A549 (cell line): ENCODE measurements around the gene SLC22A16. TPM values are rescaled to one million over a fixed set of nuclear protein-coding genes. Genes with fewer than 3 reads are reported as not detected.

Source experiments
- ATAC-seq, 2 experiments: fragments of 200-7000 bp in 1 of 2; fragments of >200 bp in 1 of 2; cut with Nextera tagmentation in 1 of 2; cut with Tn5 transposase in 1 of 2; 3 replicates each; pipeline versions ENCODE4 v1.8.0 to v1.9.1; 2018 to 2020; ENCODE audit warnings: mild to moderate bottlenecking in 1 of 2, moderate library complexity in 1 of 2
- CTCF ChIA-PET: fragments of 300-600 bp; sonication (Branson Sonifier 250); formaldehyde crosslinking; extraction: SDS; loops from one replicate; lab custom pipeline; 2021; ENCODE audit warnings: antibody characterized with exemption, inconsistent platforms; lab: Yijun Ruan, JAX
- POLR2A ChIA-PET: fragments of 350-600 bp; formaldehyde crosslinking; extraction: SDS; loops from one replicate; lab custom pipeline; 2021; ENCODE audit warnings: antibody characterized with exemption, inconsistent platforms; lab: Yijun Ruan, JAX
- DNase-seq, 2 experiments: peaks; one replicate each; pipeline versions ENCODE4 v3.0.0 to v3.0.0-alpha.2; 2011 to 2016; ENCODE audit warnings: low read depth in 1 of 2, low spot score in 1 of 2
- FAIRE-seq: peaks from 2 replicates; lab custom pipeline; 2011; peaks lifted over from hg19 to GRCh38; lab: Jason Lieb, UNC
- H3K27ac ChIP-seq, 2 experiments: fragments of >200 bp; sonication (Bioruptor Twin); formaldehyde crosslinking; 3 replicates each; pipeline ENCODE4 v1.5.1; 2016 to 2017
- H3K4me1 ChIP-seq: fragments of >200 bp; sonication (Bioruptor Twin); formaldehyde crosslinking; 3 replicates; pipeline ENCODE4 v1.6.1; 2016
- H3K4me2 ChIP-seq: fragments of >200 bp; sonication (Bioruptor Twin); formaldehyde crosslinking; 3 replicates; pipeline ENCODE4 v1.6.1; 2016
- H3K4me3 ChIP-seq: fragments of >200 bp; sonication (Bioruptor Twin); formaldehyde crosslinking; 3 replicates; pipeline ENCODE4 v1.5.1; 2016
- H3K9me3 ChIP-seq: fragments of >200 bp; sonication (Bioruptor Twin); formaldehyde crosslinking; 3 replicates; pipeline ENCODE4 v1.6.1; 2016
- ATOH8 ChIP-seq: fragments of 250-450 bp; sonication (Bioruptor Pico); IDR thresholded peaks from 2 replicates; pipeline ENCODE4 v1.5.0; 2020; ENCODE audit warnings: low read depth, mild to moderate bottlenecking, moderate library complexity
- BCL3 ChIP-seq: fragments of >200 bp; sonication (Bioruptor Twin); formaldehyde crosslinking; IDR thresholded peaks from 3 replicates; pipeline ENCODE4 v1.6.1; 2016
- BHLHE40 ChIP-seq: IDR thresholded peaks from 2 replicates; pipeline ENCODE4 v1.6.1; 2012; ENCODE audit warnings: low read depth, low read length, inconsistent platforms
- CEBPB ChIP-seq, 2 experiments: fragments of >200 bp in 1 of 2; sonication (Bioruptor Twin) in 1 of 2; formaldehyde crosslinking in 1 of 2; IDR thresholded peaks; 2 replicates each; pipeline ENCODE4 v1.6.1; 2012 to 2016
- CHD2 ChIP-seq: fragments of 150-350 bp; IDR thresholded peaks from 2 replicates; pipeline ENCODE4 v1.6.1; 2014; ENCODE audit warnings: low read length; ENCODE audit not compliant: partially characterized antibody
- EHMT2 ChIP-seq: fragments of 200-600 bp; sonication (generic); IDR thresholded peaks from 2 replicates; pipeline ENCODE4 v1.6.1; 2016; ENCODE audit warnings: antibody characterized with exemption, low read depth, mild to moderate bottlenecking, moderate library complexity
- ESRRA ChIP-seq: fragments of 150-350 bp; IDR thresholded peaks from 2 replicates; pipeline ENCODE4 v1.6.1; 2014; ENCODE audit warnings: mild to moderate bottlenecking, low read length, borderline replicate concordance
- FOSB ChIP-seq: fragments of 250-450 bp; sonication (Bioruptor Pico); IDR thresholded peaks from 2 replicates; pipeline ENCODE4 v1.5.0; 2020; ENCODE audit warnings: mild to moderate bottlenecking, moderate library complexity
- FOXS1 ChIP-seq: fragments of 250-450 bp; sonication (Bioruptor Pico); IDR thresholded peaks from 2 replicates; pipeline ENCODE4 v1.5.0; 2020; ENCODE audit warnings: mild to moderate bottlenecking, moderate library complexity
- GATA3 ChIP-seq: IDR thresholded peaks from 2 replicates; pipeline ENCODE4 v1.6.1; 2012; ENCODE audit warnings: borderline replicate concordance
- HDAC2 ChIP-seq: fragments of 200-600 bp; sonication (generic); IDR thresholded peaks from 2 replicates; pipeline ENCODE4 v1.6.1; 2016
- HOXB5 ChIP-seq: fragments of 250-450 bp; sonication (Bioruptor Pico); IDR thresholded peaks from 2 replicates; pipeline ENCODE4 v1.5.0; 2020; ENCODE audit warnings: mild to moderate bottlenecking, moderate library complexity
- JUN ChIP-seq, 2 experiments: fragments of >200 bp; sonication (Bioruptor Twin); formaldehyde crosslinking; IDR thresholded peaks; 2 replicates in 1 of 2; 3 replicates in 1 of 2; pipeline ENCODE4 v1.6.1; 2016 to 2017
- JUNB ChIP-seq: fragments of >200 bp; sonication (Bioruptor Twin); formaldehyde crosslinking; IDR thresholded peaks from 2 replicates; pipeline ENCODE4 v1.6.1; 2016
- MAFK ChIP-seq: fragments of 450-650 bp; IDR thresholded peaks from 2 replicates; pipeline ENCODE4 v1.6.1; 2014; ENCODE audit not compliant: partially characterized antibody
- MAX ChIP-seq: IDR thresholded peaks from 2 replicates; pipeline ENCODE4 v1.6.1; 2012
- MAZ ChIP-seq: fragments of 150-350 bp; IDR thresholded peaks from 2 replicates; pipeline ENCODE4 v1.6.1; 2014; ENCODE audit warnings: antibody characterized with exemption, low read depth, low read length, borderline replicate concordance
- NR3C1 ChIP-seq: fragments of >200 bp; sonication (Bioruptor Twin); formaldehyde crosslinking; IDR thresholded peaks from 3 replicates; pipeline ENCODE4 v1.6.1; 2017
- POLR2AphosphoS2 ChIP-seq: conservative IDR thresholded peaks from 2 replicates; pipeline ENCODE4 v1.6.1; 2012; ENCODE audit warnings: low read length, improper control_type of control experiment, inconsistent platforms
- RAD21 ChIP-seq, 2 experiments: fragments of >200 bp in 1 of 2; sonication (Bioruptor Twin) in 1 of 2; formaldehyde crosslinking in 1 of 2; IDR thresholded peaks in 1 of 2; conservative IDR thresholded peaks in 1 of 2; 2 replicates in 1 of 2; 3 replicates in 1 of 2; pipeline ENCODE4 v1.6.1; 2012 to 2018; ENCODE audit warnings: inconsistent platforms in 1 of 2
- RARB ChIP-seq: fragments of 250-450 bp; sonication (Bioruptor Pico); IDR thresholded peaks from 2 replicates; pipeline ENCODE4 v1.8.0; 2021; ENCODE audit warnings: mild to moderate bottlenecking, moderate library complexity
- RCOR1 ChIP-seq: fragments of 150-350 bp; IDR thresholded peaks from 2 replicates; pipeline ENCODE4 v1.6.1; 2014; ENCODE audit warnings: antibody characterized with exemption, low read length, low read depth
- RNF2 ChIP-seq: fragments of 200-600 bp; sonication (generic); IDR thresholded peaks from 2 replicates; pipeline ENCODE4 v1.6.1; 2016; ENCODE audit warnings: low read depth, mild to moderate bottlenecking, antibody characterized with exemption, moderate library complexity, borderline replicate concordance
- TFCP2L1 ChIP-seq: fragments of 250-450 bp; sonication (Bioruptor Pico); IDR thresholded peaks from 2 replicates; pipeline ENCODE4 v1.5.0; 2021; ENCODE audit warnings: mild to moderate bottlenecking
- TP53 ChIP-seq: fragments of 250-450 bp; sonication (Bioruptor Pico); IDR thresholded peaks from 2 replicates; pipeline ENCODE4 v1.5.0; 2021; ENCODE audit warnings: mild to moderate bottlenecking, moderate library complexity
- ZC3H11A ChIP-seq: fragments of 450-650 bp; IDR thresholded peaks from 2 replicates; pipeline ENCODE4 v1.6.1; 2014; ENCODE audit warnings: antibody characterized with exemption, mild to moderate bottlenecking
- ZNF302 ChIP-seq: fragments of 250-450 bp; sonication (Bioruptor Pico); IDR thresholded peaks from 2 replicates; pipeline ENCODE4 v1.9.0; 2021; ENCODE audit warnings: inconsistent platforms, mild to moderate bottlenecking, moderate library complexity
- ZSCAN20 ChIP-seq: fragments of 250-450 bp; sonication (Bioruptor Pico); IDR thresholded peaks from 2 replicates; pipeline ENCODE4 v1.8.0; 2022; ENCODE audit warnings: mild to moderate bottlenecking, moderate library complexity
- WGBS: methylation state at CpG from one replicate; pipeline ENCODE4 v1.1.6; 2017; ENCODE audit errors: missing lambda C conversion rate; 5-methylcytosine and 5-hydroxymethylcytosine counted together
- polyA plus RNA-seq, 4 experiments: library from polyadenylated mRNA; depleted of rRNA in 3 of 4; stranded (reverse); fragments of >200 nt; fragmentation: RNase III in 1 of 4; extraction: RNeasy Plus Mini Kit Qiagen cat#74134 plus additional on column Dnase treatment in 1 of 4; gene quantifications; 2 replicates in 3 of 4; 3 replicates in 1 of 4; pipeline ENCODE4 v1.2.3, GENCODE V29; 2011 to 2017
- TF ChIP-seq, protein P1 (sequence below): fragments of 200-600 bp; sonication (generic); IDR thresholded peaks from 2 replicates; pipeline ENCODE4 v1.6.1; 2016; ENCODE audit warnings: antibody characterized with exemption, mild to moderate bottlenecking, moderate library complexity
- TF ChIP-seq, protein P2 (sequence below): IDR thresholded peaks from 2 replicates; pipeline ENCODE4 v1.6.1; 2012

SLC22A16 gene
- polyA plus RNA-seq, 2 of the 4 experiments (the other 2 are of a cell fraction): not detected

DNA sequence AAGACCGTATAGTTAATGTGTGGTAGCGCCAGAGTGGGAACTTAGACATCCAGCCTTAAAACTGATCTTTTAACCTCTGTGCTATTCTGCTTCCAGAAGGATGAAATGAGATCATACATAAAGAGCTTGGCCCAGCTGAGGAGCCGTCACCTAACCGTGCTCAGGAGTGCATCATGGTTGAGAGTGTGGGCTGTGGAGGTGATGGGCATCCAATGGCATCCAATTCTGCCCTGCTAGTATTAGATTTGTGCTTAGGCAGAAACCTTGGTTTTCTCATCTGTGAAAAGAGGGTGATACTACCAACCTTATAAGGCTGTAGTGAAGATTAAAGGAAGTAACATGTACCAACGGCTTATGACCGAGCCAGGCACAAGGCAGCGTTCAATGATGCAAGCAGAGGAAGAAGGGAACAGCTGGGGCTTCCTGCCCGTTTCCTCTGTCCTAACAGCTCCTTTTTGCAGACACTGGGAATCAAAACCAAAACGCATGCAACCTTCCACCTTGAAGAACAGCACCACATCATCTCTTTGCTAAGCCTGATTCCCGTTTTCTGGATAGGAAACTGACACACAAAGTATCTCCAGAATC is 1.3 kb downstream of the SLC22A16 start (continued):
- TF ChIP-seq, protein P1, sequence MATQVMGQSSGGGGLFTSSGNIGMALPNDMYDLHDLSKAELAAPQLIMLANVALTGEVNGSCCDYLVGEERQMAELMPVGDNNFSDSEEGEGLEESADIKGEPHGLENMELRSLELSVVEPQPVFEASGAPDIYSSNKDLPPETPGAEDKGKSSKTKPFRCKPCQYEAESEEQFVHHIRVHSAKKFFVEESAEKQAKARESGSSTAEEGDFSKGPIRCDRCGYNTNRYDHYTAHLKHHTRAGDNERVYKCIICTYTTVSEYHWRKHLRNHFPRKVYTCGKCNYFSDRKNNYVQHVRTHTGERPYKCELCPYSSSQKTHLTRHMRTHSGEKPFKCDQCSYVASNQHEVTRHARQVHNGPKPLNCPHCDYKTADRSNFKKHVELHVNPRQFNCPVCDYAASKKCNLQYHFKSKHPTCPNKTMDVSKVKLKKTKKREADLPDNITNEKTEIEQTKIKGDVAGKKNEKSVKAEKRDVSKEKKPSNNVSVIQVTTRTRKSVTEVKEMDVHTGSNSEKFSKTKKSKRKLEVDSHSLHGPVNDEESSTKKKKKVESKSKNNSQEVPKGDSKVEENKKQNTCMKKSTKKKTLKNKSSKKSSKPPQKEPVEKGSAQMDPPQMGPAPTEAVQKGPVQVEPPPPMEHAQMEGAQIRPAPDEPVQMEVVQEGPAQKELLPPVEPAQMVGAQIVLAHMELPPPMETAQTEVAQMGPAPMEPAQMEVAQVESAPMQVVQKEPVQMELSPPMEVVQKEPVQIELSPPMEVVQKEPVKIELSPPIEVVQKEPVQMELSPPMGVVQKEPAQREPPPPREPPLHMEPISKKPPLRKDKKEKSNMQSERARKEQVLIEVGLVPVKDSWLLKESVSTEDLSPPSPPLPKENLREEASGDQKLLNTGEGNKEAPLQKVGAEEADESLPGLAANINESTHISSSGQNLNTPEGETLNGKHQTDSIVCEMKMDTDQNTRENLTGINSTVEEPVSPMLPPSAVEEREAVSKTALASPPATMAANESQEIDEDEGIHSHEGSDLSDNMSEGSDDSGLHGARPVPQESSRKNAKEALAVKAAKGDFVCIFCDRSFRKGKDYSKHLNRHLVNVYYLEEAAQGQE: no peak
- no peak for TF ChIP-seq JUN (IDR thresholded peaks at IDR 0.05)
- no peak for TF ChIP-seq BHLHE40

GRCh38 chr6:110474500-110474899 is 1.9 kb downstream of the SLC22A16 start:
- 66% methylated on average over 3 of the region's 4 CpGs for WGBS
- POLR2A ChIA-PET: no interaction called here

GRCh38 chr6:110472739-110473138 is 3.7 kb downstream of the SLC22A16 start:
- ChIA-PET CTCF (interaction anchor here (0.7 kb wide), 1 partner anchor 1155 kb away, joined by 6 read pairs; no protein-coding TSS in a partner anchor), POLR2A (no interaction called here)
- no peak overlapping the region for H3K4me3 ChIP-seq
- FAIRE-seq (no peak), DNase-seq (no peak), ATAC-seq (no peak)
- no peaks in the 10 kb centered on the region for H3K4me1 ChIP-seq
- H3K27ac ChIP-seq: no peak overlapping the region
- 88% methylated on average over 4 of the region's 4 CpGs for WGBS
- no peaks in the 10 kb centered on the region for H3K9me3 ChIP-seq
- H3K4me2 ChIP-seq: no peak overlapping the region
- no peak for TF ChIP-seq RAD21 (conservative IDR thresholded peaks at IDR 0.05 in 1 of 2, IDR thresholded peaks at IDR 0.05 in 1 of 2)
- TF ChIP-seq EHMT2: no peak
- TF ChIP-seq MAX: no peak
- no peak for TF ChIP-seq TP53 (CRISPR knock-in tag)
- no peak for TF ChIP-seq BCL3
- TF ChIP-seq ZC3H11A: no peak
- TF ChIP-seq FOXS1 (CRISPR knock-in tag): no peak
- TF ChIP-seq, protein P2, sequence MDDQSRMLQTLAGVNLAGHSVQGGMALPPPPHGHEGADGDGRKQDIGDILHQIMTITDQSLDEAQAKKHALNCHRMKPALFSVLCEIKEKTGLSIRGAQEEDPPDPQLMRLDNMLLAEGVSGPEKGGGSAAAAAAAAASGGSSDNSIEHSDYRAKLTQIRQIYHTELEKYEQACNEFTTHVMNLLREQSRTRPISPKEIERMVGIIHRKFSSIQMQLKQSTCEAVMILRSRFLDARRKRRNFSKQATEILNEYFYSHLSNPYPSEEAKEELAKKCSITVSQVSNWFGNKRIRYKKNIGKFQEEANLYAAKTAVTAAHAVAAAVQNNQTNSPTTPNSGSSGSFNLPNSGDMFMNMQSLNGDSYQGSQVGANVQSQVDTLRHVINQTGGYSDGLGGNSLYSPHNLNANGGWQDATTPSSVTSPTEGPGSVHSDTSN: no peak
- TF ChIP-seq ZSCAN20 (CRISPR knock-in tag): no peak
- no peak for TF ChIP-seq ATOH8 (CRISPR knock-in tag)
- no peak for TF ChIP-seq CEBPB (IDR thresholded peaks at IDR 0.05)
- no peak for TF ChIP-seq GATA3
- TF ChIP-seq POLR2AphosphoS2: no peak
- TF ChIP-seq JUNB: no peak
- no peak for TF ChIP-seq MAZ

More at GRCh38 chr6:110474500-110474899, 1.9 kb downstream of the SLC22A16 start:
- DNase-seq (no peak), FAIRE-seq (no peak), ATAC-seq (no peak)
- Histone ChIP-seq H3K4me3 (no peak overlapping the region), H3K9me3 (no peaks in the 10 kb centered on the region), H3K4me1 (no peaks in the 10 kb centered on the region), H3K27ac (no peak overlapping the region), H3K4me2 (no peak overlapping the region)
- TF ChIP-seq, protein P2: no peak
- TF ChIP-seq RCOR1 (no peak), HDAC2 (no peak), NR3C1 (no peak), RNF2 (no peak), HOXB5 (CRISPR knock-in tag) (no peak), MAFK (no peak), FOSB (CRISPR knock-in tag) (no peak), ZNF302 (CRISPR knock-in tag) (no peak), CHD2 (no peak), ESRRA (no peak), BHLHE40 (no peak), ZSCAN20 (CRISPR knock-in tag) (no peak), TFCP2L1 (CRISPR knock-in tag) (no peak), RARB (CRISPR knock-in tag) (no peak), BCL3 (no peak)
- CTCF ChIA-PET: no interaction called here
